Uterus (tissue), 2 donors: ENCODE data around the gene HSD3B2.

Experiments used
- CTCF ChIP-seq, 4 experiments: fragments of 200-600 bp in 2 of 4; fragments of 450-650 bp in 2 of 4; sonication (generic) in 2 of 4; IDR thresholded peaks; one replicate each; pipeline ENCODE4 v1.5.1; 2016 to 2019; ENCODE audit warnings: antibody characterized with exemption in 4 of 4, mild to moderate bottlenecking in 2 of 4, moderate library complexity in 1 of 4
- POLR2A ChIP-seq, 2 donors: fragments of 450-650 bp; IDR thresholded peaks; one replicate each; pipeline ENCODE4 v1.6.1; 2016; ENCODE audit warnings: antibody characterized with exemption in 2 of 2, mild to moderate bottlenecking in 1 of 2, moderate library complexity in 1 of 2

DNA sequence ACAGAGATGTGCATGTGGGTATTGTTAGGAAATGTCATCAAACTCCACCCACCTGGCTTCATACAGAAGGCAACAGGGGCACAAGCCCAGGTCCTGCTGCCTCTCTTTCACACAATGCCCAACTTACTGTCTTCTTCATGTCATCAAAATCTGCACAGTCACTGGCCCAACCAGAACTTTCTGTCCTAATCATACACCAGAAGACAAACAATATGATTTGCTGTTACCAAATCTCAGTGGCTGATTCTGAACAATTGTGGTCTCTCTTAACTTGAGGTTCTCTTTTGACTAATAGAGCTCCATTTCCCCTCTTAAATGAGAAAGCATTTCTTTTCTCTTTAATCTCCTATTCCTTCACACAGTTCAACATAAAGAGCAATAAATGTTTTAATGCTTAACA is 7.7 kb downstream of the HSD3B2 start:
- no peak for TF ChIP-seq CTCF (IDR thresholded peaks at IDR 0.05)
- no peak for TF ChIP-seq POLR2A (IDR thresholded peaks at IDR 0.05)
